Liver (tissue), 9 donors: ENCODE results near the gene PPFIA1. TPM values are rescaled to one million over a fixed set of nuclear protein-coding genes. Genes with fewer than 3 reads are reported as not detected.

ENCODE experiments used
- DNase-seq: peaks from one replicate; pipeline ENCODE4 v3.0.0-alpha.2; 2017; ENCODE audit warnings: low spot score
- H3K27ac ChIP-seq, 2 donors: one replicate each; pipeline ENCODE4 v1.7.0; 2013; ENCODE audit warnings: inconsistent platforms in 2 of 2, low read length in 2 of 2, control low read depth in 1 of 2, low read depth in 1 of 2, mild to moderate bottlenecking in 1 of 2
- H3K27me3 ChIP-seq, 4 donors: one replicate each; pipeline versions ENCODE4 v1.6.1 to v1.7.0; 2013; ENCODE audit warnings: low read length in 3 of 4, inconsistent platforms in 1 of 4, mild to moderate bottlenecking in 1 of 4, moderate library complexity in 1 of 4; ENCODE audit not compliant: control insufficient read depth in 4 of 4, insufficient read depth in 4 of 4
- H3K36me3 ChIP-seq, 4 donors: one replicate each; pipeline versions ENCODE4 v1.6.1 to v1.7.0; 2013; ENCODE audit warnings: low read length in 3 of 4, mild to moderate bottlenecking in 3 of 4, low read depth in 1 of 4, moderate library complexity in 1 of 4; ENCODE audit not compliant: control insufficient read depth in 4 of 4, insufficient read depth in 3 of 4
- H3K4me1 ChIP-seq, 4 donors: one replicate each; pipeline versions ENCODE4 v1.6.1 to v1.7.0; 2013; ENCODE audit warnings: low read length in 3 of 4, mild to moderate bottlenecking in 3 of 4, moderate library complexity in 1 of 4; ENCODE audit not compliant: control insufficient read depth in 4 of 4, insufficient read depth in 4 of 4
- H3K4me3 ChIP-seq, 3 donors: one replicate each; pipeline versions ENCODE4 v1.6.1 to v1.7.0; 2013; ENCODE audit warnings: low read length in 3 of 3, control low read depth in 1 of 3, low read depth in 1 of 3, mild to moderate bottlenecking in 1 of 3
- H3K9ac ChIP-seq, 2 donors: one replicate each; pipeline ENCODE4 v1.7.0; 2013; ENCODE audit warnings: low read length in 2 of 2, mild to moderate bottlenecking in 2 of 2, moderate library complexity in 2 of 2, control low read depth in 1 of 2, low read depth in 1 of 2
- H3K9me3 ChIP-seq, 4 donors: one replicate each; pipeline versions ENCODE4 v1.6.1 to v1.7.0; 2013; ENCODE audit warnings: low read length in 3 of 4; ENCODE audit not compliant: control insufficient read depth in 4 of 4
- EGR1 ChIP-seq, 2 donors: IDR thresholded peaks; 2 replicates each; pipeline ENCODE4 v1.6.1; 2016 to 2018; ENCODE audit warnings: antibody characterized with exemption in 2 of 2, low read depth in 2 of 2
- FOXA1 ChIP-seq: IDR thresholded peaks from 2 replicates; pipeline ENCODE4 v1.6.1; 2016; ENCODE audit warnings: antibody characterized with exemption
- FOXA2 ChIP-seq: IDR thresholded peaks from 2 replicates; pipeline ENCODE4 v1.6.1; 2016; ENCODE audit warnings: antibody characterized with exemption
- GABPA ChIP-seq, 2 donors: IDR thresholded peaks in 1 of 2; conservative IDR thresholded peaks in 1 of 2; 2 replicates each; pipeline ENCODE4 v1.6.1; 2016; ENCODE audit warnings: antibody characterized with exemption in 2 of 2, mild to moderate bottlenecking in 1 of 2, moderate library complexity in 1 of 2
- JUND ChIP-seq, 2 donors: IDR thresholded peaks; 2 replicates each; pipeline ENCODE4 v1.6.1; 2016; ENCODE audit warnings: antibody characterized with exemption in 2 of 2
- NR2F2 ChIP-seq: IDR thresholded peaks from 2 replicates; pipeline ENCODE4 v1.6.1; 2016; ENCODE audit warnings: antibody characterized with exemption
- RAD21 ChIP-seq, 2 donors: IDR thresholded peaks; 2 replicates each; pipeline ENCODE4 v1.6.1; 2016; ENCODE audit warnings: antibody characterized with exemption in 2 of 2, mild to moderate bottlenecking in 2 of 2
- RXRA ChIP-seq, 2 donors: IDR thresholded peaks; 2 replicates each; pipeline ENCODE4 v1.6.1; 2017 to 2018; ENCODE audit warnings: antibody characterized with exemption in 2 of 2, mild to moderate bottlenecking in 1 of 2
- SP1 ChIP-seq: IDR thresholded peaks from 2 replicates; pipeline ENCODE4 v1.6.1; 2018; ENCODE audit warnings: antibody characterized with exemption, mild to moderate bottlenecking
- TAF1 ChIP-seq: conservative IDR thresholded peaks from 2 replicates; pipeline ENCODE4 v1.6.1; 2016; ENCODE audit warnings: antibody characterized with exemption, mild to moderate bottlenecking
- WGBS: extraction: QIAGEN DNeasy Blood & Tissue Kit; methylation state at CpG from one replicate; pipeline ENCODE4 v1.1.7; 2013; 5-methylcytosine and 5-hydroxymethylcytosine counted together
- polyA plus RNA-seq, 2 donors: library from polyadenylated mRNA; stranded (reverse) in 1 of 2; unstranded in 1 of 2; fragments of 200-250 nt in 1 of 2; fragments of >200 nt in 1 of 2; fragmentation: Nextera tagmentation in 1 of 2; extraction: Ambion mirVana in 1 of 2; gene quantifications; one replicate each; pipeline versions ENCODE4 v1.2.1 to v1.2.3, GENCODE V29; 2013 to 2015
- total RNA-seq, 2 donors: library from RNA; depleted of rRNA; stranded (reverse); fragments of >200 nt; gene quantifications; one replicate each; pipeline ENCODE4 v1.2.3, GENCODE V29; 2014
- TF ChIP-seq, protein P1 (sequence below): IDR thresholded peaks from 2 replicates; pipeline ENCODE4 v1.6.1; 2016; ENCODE audit warnings: antibody characterized with exemption
- TF ChIP-seq, protein P2 (sequence below): IDR thresholded peaks from 2 replicates; pipeline ENCODE4 v1.6.1; 2016; ENCODE audit warnings: antibody characterized with exemption
- TF ChIP-seq, protein P3 (sequence below): fragments of 150-350 bp; IDR thresholded peaks from 2 replicates; pipeline ENCODE4 v1.5.1; 2017; ENCODE audit warnings: improper control_type of control experiment, low read depth, low read length; ENCODE audit not compliant: missing input control
- TF ChIP-seq, protein P4 (sequence below): IDR thresholded peaks from 2 replicates; pipeline ENCODE4 v1.6.1; 2016; ENCODE audit warnings: antibody characterized with exemption, mild to moderate bottlenecking
- donor health status: healthy.
- donor health status: healthy.
- donor health status: healthy.
- donor health status: healthy.
- donor health status: healthy.

The PPFIA1 gene
- total and polyA plus RNA-seq, 4 donors: 9.9 to 39.6 (median 14.5) TPM

DNA sequence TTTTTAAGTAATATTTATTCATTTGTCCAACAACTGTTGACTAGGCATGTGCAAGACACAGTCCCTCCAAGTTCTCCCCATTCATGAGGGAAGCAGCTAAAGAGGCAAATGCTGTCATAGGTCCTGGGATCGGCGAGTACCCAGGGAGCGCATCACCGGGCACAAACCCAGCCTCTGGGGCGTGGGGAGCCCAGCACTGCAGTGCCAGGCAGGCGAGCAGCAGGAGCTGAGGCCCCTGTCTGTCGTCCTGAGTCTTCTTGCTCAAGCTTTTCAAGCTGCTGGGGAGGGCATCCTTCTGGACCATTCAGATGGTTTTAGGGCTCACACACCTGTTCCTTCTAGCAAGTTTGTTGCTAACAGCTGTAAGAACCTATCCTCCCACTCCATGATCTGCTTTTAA lies 62.1 kb downstream of the PPFIA1 start (continued):
- TF ChIP-seq FOXA2 (no peak), GABPA (IDR thresholded peaks at IDR 0.05 in 1 of 2, conservative IDR thresholded peaks at IDR 0.05 in 1 of 2) (no peak), JUND (IDR thresholded peaks at IDR 0.05) (no peak), EGR1 (IDR thresholded peaks at IDR 0.05; ENCODE audit: low read depth in 2 of 2) (no peak), NR2F2 (no peak), RXRA (IDR thresholded peaks at IDR 0.05) (no peak)
- TF ChIP-seq, protein P1, sequence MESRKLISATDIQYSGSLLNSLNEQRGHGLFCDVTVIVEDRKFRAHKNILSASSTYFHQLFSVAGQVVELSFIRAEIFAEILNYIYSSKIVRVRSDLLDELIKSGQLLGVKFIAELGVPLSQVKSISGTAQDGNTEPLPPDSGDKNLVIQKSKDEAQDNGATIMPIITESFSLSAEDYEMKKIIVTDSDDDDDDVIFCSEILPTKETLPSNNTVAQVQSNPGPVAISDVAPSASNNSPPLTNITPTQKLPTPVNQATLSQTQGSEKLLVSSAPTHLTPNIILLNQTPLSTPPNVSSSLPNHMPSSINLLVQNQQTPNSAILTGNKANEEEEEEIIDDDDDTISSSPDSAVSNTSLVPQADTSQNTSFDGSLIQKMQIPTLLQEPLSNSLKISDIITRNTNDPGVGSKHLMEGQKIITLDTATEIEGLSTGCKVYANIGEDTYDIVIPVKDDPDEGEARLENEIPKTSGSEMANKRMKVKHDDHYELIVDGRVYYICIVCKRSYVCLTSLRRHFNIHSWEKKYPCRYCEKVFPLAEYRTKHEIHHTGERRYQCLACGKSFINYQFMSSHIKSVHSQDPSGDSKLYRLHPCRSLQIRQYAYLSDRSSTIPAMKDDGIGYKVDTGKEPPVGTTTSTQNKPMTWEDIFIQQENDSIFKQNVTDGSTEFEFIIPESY: no peak

DNA sequence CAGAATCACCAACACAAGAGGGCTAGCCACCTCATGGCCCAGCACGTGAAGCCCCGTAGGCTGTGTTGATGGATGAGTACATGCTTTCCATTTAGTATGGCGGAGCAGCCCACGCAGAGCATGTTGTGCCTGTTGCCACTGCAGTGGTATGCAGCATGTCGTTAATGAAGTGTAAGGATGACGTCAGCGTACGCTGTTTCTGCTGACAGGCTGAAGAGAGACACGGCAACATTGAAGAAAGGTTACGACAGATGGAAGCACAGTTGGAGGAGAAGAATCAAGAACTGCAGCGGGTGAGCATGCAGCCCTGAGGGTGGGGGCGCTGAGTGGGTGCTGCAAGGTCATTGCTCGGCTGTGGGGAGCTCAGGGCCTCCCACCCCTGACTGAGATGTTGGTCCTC lies 62.8 kb downstream of the PPFIA1 start:
- Histone ChIP-seq H3K4me3 (no peak overlapping the region), H3K27me3 (no peaks in the 10 kb centered on the region), H3K9ac (no peak overlapping the region), H3K9me3 (no peaks in the 10 kb centered on the region), H3K4me1 (no peaks in the 10 kb centered on the region), H3K36me3 (peaks cover 11 to 77% (median 56%) of the 10 kb centered on the region in 4 donors), H3K27ac (no peak overlapping the region)
- DNase-seq: no peak
- 96% methylated on average over 13 of the region's 13 CpGs for WGBS
- TF ChIP-seq SP1 (no peak), TAF1 (no peak), EGR1 (IDR thresholded peaks at IDR 0.05; ENCODE audit: low read depth in 2 of 2) (no peak), FOXA1 (no peak), JUND (IDR thresholded peaks at IDR 0.05) (no peak), GABPA (IDR thresholded peaks at IDR 0.05 in 1 of 2, conservative IDR thresholded peaks at IDR 0.05 in 1 of 2) (no peak), RAD21 (IDR thresholded peaks at IDR 0.05) (no peak), FOXA2 (no peak)
- TF ChIP-seq, protein P1: no peak
- TF ChIP-seq, protein P2, sequence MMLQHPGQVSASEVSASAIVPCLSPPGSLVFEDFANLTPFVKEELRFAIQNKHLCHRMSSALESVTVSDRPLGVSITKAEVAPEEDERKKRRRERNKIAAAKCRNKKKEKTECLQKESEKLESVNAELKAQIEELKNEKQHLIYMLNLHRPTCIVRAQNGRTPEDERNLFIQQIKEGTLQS: no peak
- TF ChIP-seq, protein P3, sequence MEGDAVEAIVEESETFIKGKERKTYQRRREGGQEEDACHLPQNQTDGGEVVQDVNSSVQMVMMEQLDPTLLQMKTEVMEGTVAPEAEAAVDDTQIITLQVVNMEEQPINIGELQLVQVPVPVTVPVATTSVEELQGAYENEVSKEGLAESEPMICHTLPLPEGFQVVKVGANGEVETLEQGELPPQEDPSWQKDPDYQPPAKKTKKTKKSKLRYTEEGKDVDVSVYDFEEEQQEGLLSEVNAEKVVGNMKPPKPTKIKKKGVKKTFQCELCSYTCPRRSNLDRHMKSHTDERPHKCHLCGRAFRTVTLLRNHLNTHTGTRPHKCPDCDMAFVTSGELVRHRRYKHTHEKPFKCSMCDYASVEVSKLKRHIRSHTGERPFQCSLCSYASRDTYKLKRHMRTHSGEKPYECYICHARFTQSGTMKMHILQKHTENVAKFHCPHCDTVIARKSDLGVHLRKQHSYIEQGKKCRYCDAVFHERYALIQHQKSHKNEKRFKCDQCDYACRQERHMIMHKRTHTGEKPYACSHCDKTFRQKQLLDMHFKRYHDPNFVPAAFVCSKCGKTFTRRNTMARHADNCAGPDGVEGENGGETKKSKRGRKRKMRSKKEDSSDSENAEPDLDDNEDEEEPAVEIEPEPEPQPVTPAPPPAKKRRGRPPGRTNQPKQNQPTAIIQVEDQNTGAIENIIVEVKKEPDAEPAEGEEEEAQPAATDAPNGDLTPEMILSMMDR: no peak
- TF ChIP-seq, protein P4, sequence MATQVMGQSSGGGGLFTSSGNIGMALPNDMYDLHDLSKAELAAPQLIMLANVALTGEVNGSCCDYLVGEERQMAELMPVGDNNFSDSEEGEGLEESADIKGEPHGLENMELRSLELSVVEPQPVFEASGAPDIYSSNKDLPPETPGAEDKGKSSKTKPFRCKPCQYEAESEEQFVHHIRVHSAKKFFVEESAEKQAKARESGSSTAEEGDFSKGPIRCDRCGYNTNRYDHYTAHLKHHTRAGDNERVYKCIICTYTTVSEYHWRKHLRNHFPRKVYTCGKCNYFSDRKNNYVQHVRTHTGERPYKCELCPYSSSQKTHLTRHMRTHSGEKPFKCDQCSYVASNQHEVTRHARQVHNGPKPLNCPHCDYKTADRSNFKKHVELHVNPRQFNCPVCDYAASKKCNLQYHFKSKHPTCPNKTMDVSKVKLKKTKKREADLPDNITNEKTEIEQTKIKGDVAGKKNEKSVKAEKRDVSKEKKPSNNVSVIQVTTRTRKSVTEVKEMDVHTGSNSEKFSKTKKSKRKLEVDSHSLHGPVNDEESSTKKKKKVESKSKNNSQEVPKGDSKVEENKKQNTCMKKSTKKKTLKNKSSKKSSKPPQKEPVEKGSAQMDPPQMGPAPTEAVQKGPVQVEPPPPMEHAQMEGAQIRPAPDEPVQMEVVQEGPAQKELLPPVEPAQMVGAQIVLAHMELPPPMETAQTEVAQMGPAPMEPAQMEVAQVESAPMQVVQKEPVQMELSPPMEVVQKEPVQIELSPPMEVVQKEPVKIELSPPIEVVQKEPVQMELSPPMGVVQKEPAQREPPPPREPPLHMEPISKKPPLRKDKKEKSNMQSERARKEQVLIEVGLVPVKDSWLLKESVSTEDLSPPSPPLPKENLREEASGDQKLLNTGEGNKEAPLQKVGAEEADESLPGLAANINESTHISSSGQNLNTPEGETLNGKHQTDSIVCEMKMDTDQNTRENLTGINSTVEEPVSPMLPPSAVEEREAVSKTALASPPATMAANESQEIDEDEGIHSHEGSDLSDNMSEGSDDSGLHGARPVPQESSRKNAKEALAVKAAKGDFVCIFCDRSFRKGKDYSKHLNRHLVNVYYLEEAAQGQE: no peak
